ENCODE data around the gene CNIH3.
"Not testable (repeated sequence)": the region's sequence is repeated elsewhere in the genome, so short reads cannot be mapped to it uniquely, and the experiment has no call there.

The CNIH3 gene

DNA sequence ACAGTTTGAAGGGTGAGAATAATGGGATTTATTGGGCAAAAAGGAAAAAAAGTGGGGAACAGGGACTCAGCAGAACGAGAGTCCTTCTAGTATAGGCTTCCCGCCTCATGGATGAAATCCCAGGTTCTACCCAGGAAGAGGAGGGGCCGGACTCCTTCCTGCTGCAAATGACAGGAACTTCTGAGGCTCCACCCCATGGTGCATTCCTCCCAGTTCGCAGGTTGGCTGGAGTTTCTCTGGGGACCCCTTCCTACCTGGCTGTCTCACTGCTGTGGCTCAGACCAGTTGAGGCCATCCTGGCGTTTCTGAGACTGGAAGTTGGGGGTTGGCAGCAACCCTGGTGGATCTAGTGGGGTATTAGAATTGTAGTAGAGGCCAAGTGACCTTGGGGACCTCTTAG, 27.5 kb downstream of the CNIH3 start:
- no peak for DNase-seq (ENCODE audit: low spot score)

GRCh38 chr1:224644553-224645154, 28.5 kb downstream of the CNIH3 start:
- peak; percentile 71 for DNase-seq (ENCODE audit: low spot score)

- DNase-seq (ENCODE audit: low spot score) = no peak
Measured at GRCh38 chr1:224647449-224647848, 31.3 kb downstream of the CNIH3 start.

DNA sequence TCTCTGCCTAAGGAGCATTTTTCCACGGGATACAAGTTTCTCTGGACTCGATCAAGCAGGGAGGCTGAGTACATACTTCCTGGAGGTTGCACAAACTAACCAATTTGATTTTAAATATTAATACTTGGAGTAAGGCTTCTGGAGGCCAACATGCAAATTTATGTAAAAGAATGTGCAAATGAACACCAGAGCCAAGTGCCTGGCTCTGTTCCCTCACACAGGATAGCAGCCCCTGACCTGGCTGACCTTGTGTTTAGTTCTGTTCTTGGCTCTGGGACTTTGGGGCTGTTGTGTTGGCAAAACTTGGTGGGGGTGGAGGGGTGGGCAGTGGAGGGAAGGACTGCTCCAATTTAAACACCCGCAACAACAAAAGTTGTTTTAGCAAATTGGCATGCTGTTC, 34.2 kb downstream of the CNIH3 start:
- DNase-seq (ENCODE audit: low spot score) = no peak

GRCh38 chr1:224651188-224651587, 35.1 kb downstream of the CNIH3 start:
- DNase-seq (ENCODE audit: low spot score) = no peak

GRCh38 chr1:224656392-224656791, 40.3 kb downstream of the CNIH3 start:
- DNase-seq (ENCODE audit: low spot score) = no peak

- DNase-seq (ENCODE audit: low spot score) = no peak
Measured at GRCh38 chr1:224660074-224660473, 44.0 kb downstream of the CNIH3 start.

GRCh38 chr1:224662870-224663269, 46.8 kb downstream of the CNIH3 start:
- DNase-seq (ENCODE audit: low spot score) = no peak

DNA sequence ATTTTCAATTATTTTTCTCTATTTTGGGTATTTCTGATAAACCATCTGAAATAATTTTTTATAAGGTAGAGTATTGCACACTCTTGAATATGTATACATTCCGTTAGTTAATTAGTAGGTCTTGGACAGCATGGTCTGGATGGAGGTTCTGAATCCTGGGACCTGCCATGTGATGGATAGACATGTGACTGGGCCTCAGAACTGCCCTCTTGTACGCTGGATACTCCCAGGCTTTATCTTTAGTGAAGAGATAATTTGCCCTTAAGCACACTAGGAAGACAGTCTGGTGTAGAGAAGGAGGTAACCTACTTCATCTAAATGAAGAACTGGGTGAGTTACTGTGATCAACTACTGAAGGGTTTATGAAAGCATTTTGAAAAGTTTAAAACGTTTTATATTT, 48.9 kb downstream of the CNIH3 start:
- DNase-seq (ENCODE audit: low spot score) = no peak

DNA sequence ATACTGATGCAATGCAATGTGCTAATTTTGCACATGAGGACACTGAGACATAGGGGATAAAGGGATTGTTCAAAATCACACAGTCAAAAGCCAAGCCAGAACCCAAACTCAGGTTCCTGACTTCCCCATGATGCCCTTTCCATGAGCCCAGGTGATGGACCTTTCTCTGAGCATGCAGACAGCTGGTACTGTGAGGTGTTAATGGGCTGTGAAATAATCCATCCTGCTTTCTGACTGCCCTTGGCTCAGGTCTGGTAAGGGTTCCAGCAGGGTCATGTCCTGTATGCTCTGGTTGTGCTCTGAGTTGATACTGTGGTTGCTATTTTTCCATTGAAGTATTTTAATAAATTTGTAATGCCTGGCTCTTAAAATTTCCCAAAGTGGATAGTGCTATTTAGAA, 50.0 kb downstream of the CNIH3 start:
- DNase-seq (ENCODE audit: low spot score) = no peak

DNA sequence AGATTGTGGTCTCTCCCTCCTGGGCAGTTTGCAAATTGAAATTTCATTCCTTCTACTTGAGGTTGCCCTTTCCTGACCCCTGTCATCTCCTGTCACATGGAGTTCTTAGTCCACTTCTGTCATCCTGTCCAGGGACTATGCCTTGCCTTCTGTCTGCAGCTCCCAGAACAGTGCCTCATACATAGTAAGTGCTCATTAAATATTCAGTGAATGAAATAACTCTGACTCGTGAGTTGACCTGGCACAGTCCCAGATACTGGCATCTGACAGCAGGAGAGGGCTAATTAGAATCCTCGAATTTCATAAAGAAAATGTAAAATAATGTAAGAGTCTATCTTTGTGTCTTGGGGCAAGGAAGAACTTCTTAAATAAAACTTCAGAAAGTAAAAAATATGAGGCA, 50.8 kb downstream of the CNIH3 start:
- no peak for DNase-seq (ENCODE audit: low spot score)

DNA sequence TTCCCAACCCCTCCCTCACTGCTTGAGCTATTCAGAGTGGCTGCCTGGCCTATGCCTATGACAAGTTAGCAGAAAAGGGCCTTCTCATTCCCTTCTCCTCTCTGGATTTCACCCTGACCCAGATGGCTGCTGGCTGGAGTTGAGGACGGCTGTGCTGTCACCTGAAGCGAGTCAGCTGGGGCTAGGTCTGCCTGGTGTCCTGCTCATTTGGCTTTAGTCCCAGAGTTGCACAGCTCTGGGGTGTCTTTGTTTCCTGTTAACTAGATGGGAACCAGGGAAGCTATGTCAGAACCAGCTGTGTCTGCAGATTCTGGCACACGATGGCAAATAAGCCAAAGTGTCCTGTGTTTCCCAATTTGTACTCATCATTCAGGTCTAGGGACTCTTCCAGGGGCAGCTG, 52.9 kb downstream of the CNIH3 start:
- no peak for DNase-seq (ENCODE audit: low spot score)

- DNase-seq (ENCODE audit: low spot score) = no peak
Measured at GRCh38 chr1:224669403-224669802, 53.3 kb downstream of the CNIH3 start.

GRCh38 chr1:224670506-224670905, 54.4 kb downstream of the CNIH3 start:
- DNase-seq (ENCODE audit: low spot score) = no peak

- DNase-seq (ENCODE audit: low spot score) = no peak
Measured at GRCh38 chr1:224671076-224671475, 55.0 kb downstream of the CNIH3 start.

DNA sequence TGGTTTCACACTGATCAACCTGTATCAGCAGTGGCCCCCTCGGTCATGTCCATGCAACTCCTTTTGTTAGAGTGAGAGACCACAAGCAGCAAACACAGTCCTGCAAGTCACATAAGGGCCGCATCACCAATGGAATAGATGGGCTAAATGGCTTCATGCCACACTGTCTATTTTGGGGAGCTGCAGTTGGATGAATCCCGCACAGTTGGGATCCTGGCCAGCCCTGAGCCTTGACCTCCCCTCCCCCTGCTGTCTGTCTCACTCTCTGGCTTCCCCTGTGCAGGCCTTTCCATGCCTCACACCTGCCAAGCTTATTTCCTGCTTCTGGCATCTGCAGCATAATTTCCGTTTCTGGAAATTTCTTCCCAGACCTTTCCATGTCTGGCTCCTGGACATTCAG, 57.0 kb downstream of the CNIH3 start:
- DNase-seq (ENCODE audit: low spot score) = no peak

DNA sequence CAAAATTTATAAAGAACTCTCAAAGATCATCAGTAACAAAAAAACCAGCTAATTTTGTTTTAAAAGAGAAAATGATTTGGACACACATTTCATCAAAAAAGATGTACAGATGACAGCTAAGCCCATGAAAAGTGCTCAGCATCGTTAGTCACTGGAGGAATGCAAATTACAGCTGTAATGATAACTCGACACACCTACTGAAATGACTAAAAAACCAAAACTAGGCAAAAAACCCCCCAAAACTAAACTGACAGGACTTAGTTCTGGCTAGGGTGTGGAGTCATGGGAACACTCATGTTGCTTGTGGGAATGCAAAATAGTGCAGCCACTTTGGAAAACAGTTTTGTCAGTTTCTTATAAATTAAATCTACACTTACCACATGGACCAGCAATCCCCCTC, 59.5 kb downstream of the CNIH3 start:
- DNase-seq (ENCODE audit: low spot score) = no peak

- no peak for DNase-seq (ENCODE audit: low spot score)
Measured at GRCh38 chr1:224676551-224676950, 60.4 kb downstream of the CNIH3 start.

GRCh38 chr1:224678168-224678567, 62.1 kb downstream of the CNIH3 start:
- no peak for DNase-seq (ENCODE audit: low spot score)

- DNase-seq (ENCODE audit: low spot score) = no peak
Measured at GRCh38 chr1:224679606-224680005, 63.5 kb downstream of the CNIH3 start.

GRCh38 chr1:224681816-224682215, 65.7 kb downstream of the CNIH3 start:
- no peak for DNase-seq (ENCODE audit: low spot score)

GRCh38 chr1:224683936-224684335, 67.8 kb downstream of the CNIH3 start:
- no peak for DNase-seq (ENCODE audit: low spot score)

- no peak for DNase-seq (ENCODE audit: low spot score)
Measured at GRCh38 chr1:224684979-224685425, 68.9 kb downstream of the CNIH3 start.

- not testable (repeated sequence) for DNase-seq (ENCODE audit: low spot score)
Measured at GRCh38 chr1:224686140-224686539, 70.0 kb downstream of the CNIH3 start.

- DNase-seq (ENCODE audit: low spot score) = no peak
Measured at GRCh38 chr1:224687465-224687864, 71.3 kb downstream of the CNIH3 start.

Measured in NAMALWA (cell line).